ENCODE measurements around the gene SORL1.

SORL1 gene

GRCh38 chr11:121657146-121657545 is 205.0 kb downstream of the SORL1 start:
- DNase-seq (ENCODE audit: low read depth) = no peak
- no peak overlapping the region for H3K4me3 ChIP-seq (ENCODE audit: low read depth, low read length)
- TF ChIP-seq, protein P1, sequence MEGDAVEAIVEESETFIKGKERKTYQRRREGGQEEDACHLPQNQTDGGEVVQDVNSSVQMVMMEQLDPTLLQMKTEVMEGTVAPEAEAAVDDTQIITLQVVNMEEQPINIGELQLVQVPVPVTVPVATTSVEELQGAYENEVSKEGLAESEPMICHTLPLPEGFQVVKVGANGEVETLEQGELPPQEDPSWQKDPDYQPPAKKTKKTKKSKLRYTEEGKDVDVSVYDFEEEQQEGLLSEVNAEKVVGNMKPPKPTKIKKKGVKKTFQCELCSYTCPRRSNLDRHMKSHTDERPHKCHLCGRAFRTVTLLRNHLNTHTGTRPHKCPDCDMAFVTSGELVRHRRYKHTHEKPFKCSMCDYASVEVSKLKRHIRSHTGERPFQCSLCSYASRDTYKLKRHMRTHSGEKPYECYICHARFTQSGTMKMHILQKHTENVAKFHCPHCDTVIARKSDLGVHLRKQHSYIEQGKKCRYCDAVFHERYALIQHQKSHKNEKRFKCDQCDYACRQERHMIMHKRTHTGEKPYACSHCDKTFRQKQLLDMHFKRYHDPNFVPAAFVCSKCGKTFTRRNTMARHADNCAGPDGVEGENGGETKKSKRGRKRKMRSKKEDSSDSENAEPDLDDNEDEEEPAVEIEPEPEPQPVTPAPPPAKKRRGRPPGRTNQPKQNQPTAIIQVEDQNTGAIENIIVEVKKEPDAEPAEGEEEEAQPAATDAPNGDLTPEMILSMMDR (conservative IDR thresholded peaks at IDR 0.05; ENCODE audit: low read depth, low read length) = no peak

DNA sequence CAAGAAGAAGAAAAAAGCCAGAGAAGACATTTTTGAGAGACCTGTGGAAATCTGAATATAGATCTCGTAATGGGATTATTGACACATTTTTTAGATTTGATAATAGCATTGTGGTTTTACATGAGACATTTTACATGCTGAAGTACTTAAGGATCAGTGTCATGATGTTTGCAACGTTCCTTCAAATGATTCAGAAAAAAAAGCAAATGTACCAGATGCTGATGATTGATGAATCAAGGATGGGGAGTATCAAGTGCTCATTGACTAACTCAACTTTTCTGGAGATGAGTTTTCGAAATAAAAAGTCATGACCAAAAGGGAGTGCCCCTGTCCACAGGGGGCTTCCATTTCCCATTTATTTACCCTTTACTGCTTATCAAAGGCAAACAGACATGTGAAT is 207.7 kb downstream of the SORL1 start:
- DNase-seq (ENCODE audit: low read depth) = no peak
- no peak overlapping the region for H3K4me3 ChIP-seq (ENCODE audit: low read depth, low read length)
- TF ChIP-seq, protein P1 (conservative IDR thresholded peaks at IDR 0.05; ENCODE audit: low read depth, low read length) = no peak

- peak; percentile 84 for DNase-seq (ENCODE audit: low read depth)
These were observed 209.9 kb downstream of the SORL1 start for GRCh38 chr11:121661880-121662486.

DNA sequence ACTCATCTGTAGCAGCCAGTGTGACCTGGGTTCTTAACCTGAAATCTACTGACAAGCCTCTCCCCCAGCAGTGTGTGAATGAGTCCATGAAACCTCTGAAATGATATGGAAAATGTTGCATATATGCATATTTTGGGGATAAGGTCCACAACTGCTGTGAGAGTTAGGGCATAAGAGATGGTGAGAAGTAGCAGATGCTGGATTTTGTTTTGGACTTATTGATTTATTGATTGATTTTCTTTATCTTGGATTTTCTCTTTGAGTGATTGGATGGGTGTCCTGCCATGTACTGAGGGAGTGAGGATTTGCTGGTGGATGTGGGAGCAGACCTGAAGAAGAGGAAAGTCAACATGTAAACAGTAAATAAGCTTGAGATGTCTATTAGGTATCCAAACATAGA is 212.0 kb downstream of the SORL1 start:
- DNase-seq (ENCODE audit: low read depth) = no peak
- no peak overlapping the region for H3K4me3 ChIP-seq (ENCODE audit: low read depth, low read length)
- TF ChIP-seq, protein P1 (conservative IDR thresholded peaks at IDR 0.05; ENCODE audit: low read depth, low read length) = no peak

More at GRCh38 chr11:121661880-121662486, 209.9 kb downstream of the SORL1 start:
- TF ChIP-seq, protein P1 (conservative IDR thresholded peaks at IDR 0.05; ENCODE audit: low read depth, low read length) = peak; percentile 37
- H3K4me3 ChIP-seq (ENCODE audit: low read depth, low read length) = no peak overlapping the region

- TF ChIP-seq, protein P1 (conservative IDR thresholded peaks at IDR 0.05; ENCODE audit: low read depth, low read length) = no peak
- DNase-seq (ENCODE audit: low read depth) = no peak
- H3K4me3 ChIP-seq (ENCODE audit: low read depth, low read length) = no peak overlapping the region
These were observed 213.2 kb downstream of the SORL1 start for GRCh38 chr11:121665206-121665838.

DNA sequence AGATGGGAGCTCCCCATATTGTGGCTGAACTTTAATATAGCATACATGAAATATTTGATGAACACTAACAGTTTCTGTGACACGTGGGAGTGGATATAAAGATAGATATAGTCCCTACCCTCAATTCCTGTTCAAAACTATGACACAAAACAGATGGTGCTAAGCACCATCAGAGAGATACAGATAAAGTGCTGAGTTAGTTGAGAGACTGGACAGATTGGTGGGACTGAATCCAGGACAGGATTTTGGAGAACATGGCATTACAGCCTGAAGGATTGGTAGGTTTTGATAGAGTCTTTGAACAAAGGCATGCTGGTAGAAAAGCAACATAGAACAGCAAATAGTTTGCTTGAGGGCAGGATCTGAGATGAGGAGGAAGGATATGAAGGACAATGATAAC is 215.7 kb downstream of the SORL1 start:
- TF ChIP-seq, protein P1 (conservative IDR thresholded peaks at IDR 0.05; ENCODE audit: low read depth, low read length) = no peak
- DNase-seq (ENCODE audit: low read depth) = no peak
- no peak overlapping the region for H3K4me3 ChIP-seq (ENCODE audit: low read depth, low read length)

- DNase-seq (ENCODE audit: low read depth) = no peak
- TF ChIP-seq, protein P1 (conservative IDR thresholded peaks at IDR 0.05; ENCODE audit: low read depth, low read length) = no peak
- H3K4me3 ChIP-seq (ENCODE audit: low read depth, low read length) = no peak overlapping the region
These were observed 217.3 kb downstream of the SORL1 start for GRCh38 chr11:121669422-121669821.
